K562 (cell line): ENCODE results near the gene IFITM2. TPM values are rescaled to one million over a fixed set of nuclear protein-coding genes. Genes with fewer than 3 reads are reported as not detected.
A peak's percentile ranks its signal among the peaks of the same experiment; 100 is the strongest.

ENCODE experiments used
- BHLHE40 ChIP-seq: IDR thresholded peaks from 2 replicates; pipeline ENCODE4 v1.6.1; 2011; ENCODE audit warnings: low read length, improper control_type of control experiment
- CBX8 ChIP-seq: fragments of 200-600 bp; sonication (generic); IDR thresholded peaks from 2 replicates; pipeline ENCODE4 v1.6.1; 2012; ENCODE audit warnings: borderline replicate concordance, mixed run types, low read depth, mild to moderate bottlenecking, moderate library complexity, mixed read lengths, low read length, control low read depth, inconsistent platforms; ENCODE audit not compliant: poor library complexity, severe bottlenecking; ENCODE audit errors: extremely low read depth
- CTBP1 ChIP-seq: fragments of 450-650 bp; IDR thresholded peaks from 2 replicates; pipeline ENCODE4 v1.6.1; 2016; ENCODE audit warnings: borderline replicate concordance
- FOS ChIP-seq: IDR thresholded peaks from 3 replicates; pipeline ENCODE4 v1.6.1; 2011; ENCODE audit not compliant: insufficient read length; ENCODE audit errors: extremely low read depth
- MCM7 ChIP-seq, 2 experiments: fragments of 450-650 bp; IDR thresholded peaks; 2 replicates each; pipeline ENCODE4 v1.6.1; 2016 to 2018
- MGA ChIP-seq: fragments of 450-650 bp; IDR thresholded peaks from 2 replicates; pipeline ENCODE4 v1.6.1; 2016; ENCODE audit warnings: mild to moderate bottlenecking, moderate library complexity
- MYC ChIP-seq, 2 experiments: fragments of 250-450 bp in 1 of 2; sonication (Bioruptor Pico) in 1 of 2; IDR thresholded peaks; 2 replicates each; pipeline versions ENCODE4 v1.5.1 to v1.6.1; 2012 to 2021; ENCODE audit warnings: low read depth in 2 of 2, borderline replicate concordance in 1 of 2, improper control_type of control experiment in 1 of 2, low read length in 1 of 2, mild to moderate bottlenecking in 1 of 2, moderate library complexity in 1 of 2
- PHTF2 ChIP-seq: fragments of 250-450 bp; sonication (Bioruptor Pico); IDR thresholded peaks from 2 replicates; pipeline ENCODE4 v1.5.0; 2021; ENCODE audit warnings: mild to moderate bottlenecking
- RBM22 ChIP-seq: fragments of 200-400 bp; formaldehyde crosslinking; IDR thresholded peaks from 2 replicates; pipeline ENCODE4 v1.6.1; 2018; ENCODE audit warnings: low read length, low read depth; ENCODE audit not compliant: poor library complexity, severe bottlenecking
- RBM39 ChIP-seq: fragments of 200-400 bp; formaldehyde crosslinking; optimal IDR thresholded peaks from 2 replicates; pipeline ENCODE3; 2018; ENCODE audit warnings: low read depth, low read length
- SMARCC2 ChIP-seq: fragments of 450-650 bp; IDR thresholded peaks from 2 replicates; pipeline ENCODE4 v1.6.1; 2017; ENCODE audit warnings: antibody characterized with exemption, moderate library complexity, mild to moderate bottlenecking, low read depth
- TSC22D4 ChIP-seq: fragments of 450-650 bp; IDR thresholded peaks from 2 replicates; pipeline ENCODE4 v1.6.1; 2016; ENCODE audit warnings: missing genetic modification characterization, missing biosample characterization, control low read depth
- ZBTB34 ChIP-seq: fragments of 250-450 bp; sonication (Bioruptor Pico); IDR thresholded peaks from 2 replicates; pipeline ENCODE4 v1.8.0; 2021; ENCODE audit warnings: mild to moderate bottlenecking, moderate library complexity
- polyA plus RNA-seq, 8 experiments: library from polyadenylated mRNA; depleted of rRNA in 4 of 8; stranded (reverse) in 5 of 8; unstranded in 3 of 8; fragments of >200 nt; fragmentation: Nextera tagmentation in 2 of 8; fragmentation: Illumina TruSeq in 1 of 8; extraction: Ambion mirVana in 2 of 8; extraction: Trizol in 1 of 8; gene quantifications; 2 replicates each; pipeline versions ENCODE4 v1.2.1 to v1.2.3, GENCODE V29; 2011 to 2014; ENCODE audit warnings: inconsistent platforms in 1 of 8, missing spikeins in 1 of 8
- total RNA-seq, 7 experiments: library from RNA; depleted of rRNA in 6 of 7; stranded (reverse); fragments of >200 nt in 6 of 7; fragmentation: Illumina TruSeq in 2 of 7; extraction: Trizol in 2 of 7; gene quantifications; 2 replicates each; pipeline versions ENCODE4 v1.2.1 to v1.2.3, GENCODE V29; 2011 to 2021; ENCODE audit warnings: low replicate concordance in 1 of 7

The IFITM2 gene
- total and polyA plus RNA-seq, 9 of the 15 experiments (the other 6 are each of a cell fraction or from before 2014, with no cell fraction given), result 52.8 to 4,872 (median 356) TPM

GRCh38 chr11:334264-334994 is 26.8 kb downstream of the IFITM2 start (continued):
- TF ChIP-seq MGA (peak; percentile 58), RBM39 (no peak), RBM22 (no peak), BHLHE40 (no peak), SMARCC2 (no peak), CBX8 (no peak), TSC22D4 (tag) (no peak), FOS (no peak), PHTF2 (CRISPR knock-in tag) (no peak), CTBP1 (peak; percentile 81; the same call in 1 of the 2 replicates), MCM7 (IDR thresholded peaks at IDR 0.05) (no peak), ZBTB34 (CRISPR knock-in tag) (no peak), MYC (IDR thresholded peaks at IDR 0.05; ENCODE audit: low read depth, low read length) (peak; percentile 34; the same call in 1 of the 2 replicates), MYC (CRISPR knock-in tag; IDR thresholded peaks at IDR 0.05; ENCODE audit: borderline replicate concordance, low read depth) (no peak)
